ENCODE data around the gene KIAA1671.
A peak's percentile ranks its signal among the peaks of the same experiment; 100 is the strongest.

The KIAA1671 gene

DNA sequence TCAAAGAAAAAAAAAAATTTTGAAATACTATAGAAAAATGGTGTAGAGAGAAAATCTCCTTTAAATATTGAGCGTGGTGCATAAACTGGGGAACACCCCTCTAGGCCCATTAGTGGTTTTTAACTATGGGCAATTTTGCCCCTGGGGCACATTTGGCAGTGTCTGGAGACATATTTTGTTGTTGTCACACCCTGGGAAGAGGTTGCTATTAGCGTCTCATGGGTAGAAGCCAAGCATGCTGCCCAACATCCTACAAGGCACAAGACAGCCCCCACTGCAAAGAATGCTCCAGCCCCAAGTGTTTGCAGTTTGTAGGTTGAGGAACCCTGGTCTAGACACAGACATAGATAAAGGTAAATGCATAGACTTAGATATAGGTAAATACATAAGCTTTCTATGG is 92.6 kb downstream of the KIAA1671 start:
- DNase-seq: no peak

DNA sequence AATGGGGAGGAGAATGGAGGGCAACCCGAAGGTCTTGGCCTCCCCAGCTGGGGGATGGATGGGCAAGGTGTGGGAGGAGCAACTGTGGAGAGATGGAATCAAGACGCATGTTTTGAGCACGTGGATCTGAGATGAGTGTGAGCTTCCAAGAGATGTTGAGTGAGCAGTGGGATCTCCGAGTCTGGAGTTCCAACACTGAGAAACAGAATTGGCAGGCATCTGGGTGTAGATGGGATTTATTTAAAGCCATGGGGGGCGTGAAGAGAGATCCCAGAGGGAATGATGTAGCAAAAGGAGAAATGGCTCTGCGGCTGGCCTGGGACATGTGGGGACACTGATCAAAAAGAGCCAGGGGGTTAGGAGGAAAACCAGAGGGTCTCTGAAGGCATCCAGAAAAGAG is 95.6 kb downstream of the KIAA1671 start:
- no peak for DNase-seq

DNA sequence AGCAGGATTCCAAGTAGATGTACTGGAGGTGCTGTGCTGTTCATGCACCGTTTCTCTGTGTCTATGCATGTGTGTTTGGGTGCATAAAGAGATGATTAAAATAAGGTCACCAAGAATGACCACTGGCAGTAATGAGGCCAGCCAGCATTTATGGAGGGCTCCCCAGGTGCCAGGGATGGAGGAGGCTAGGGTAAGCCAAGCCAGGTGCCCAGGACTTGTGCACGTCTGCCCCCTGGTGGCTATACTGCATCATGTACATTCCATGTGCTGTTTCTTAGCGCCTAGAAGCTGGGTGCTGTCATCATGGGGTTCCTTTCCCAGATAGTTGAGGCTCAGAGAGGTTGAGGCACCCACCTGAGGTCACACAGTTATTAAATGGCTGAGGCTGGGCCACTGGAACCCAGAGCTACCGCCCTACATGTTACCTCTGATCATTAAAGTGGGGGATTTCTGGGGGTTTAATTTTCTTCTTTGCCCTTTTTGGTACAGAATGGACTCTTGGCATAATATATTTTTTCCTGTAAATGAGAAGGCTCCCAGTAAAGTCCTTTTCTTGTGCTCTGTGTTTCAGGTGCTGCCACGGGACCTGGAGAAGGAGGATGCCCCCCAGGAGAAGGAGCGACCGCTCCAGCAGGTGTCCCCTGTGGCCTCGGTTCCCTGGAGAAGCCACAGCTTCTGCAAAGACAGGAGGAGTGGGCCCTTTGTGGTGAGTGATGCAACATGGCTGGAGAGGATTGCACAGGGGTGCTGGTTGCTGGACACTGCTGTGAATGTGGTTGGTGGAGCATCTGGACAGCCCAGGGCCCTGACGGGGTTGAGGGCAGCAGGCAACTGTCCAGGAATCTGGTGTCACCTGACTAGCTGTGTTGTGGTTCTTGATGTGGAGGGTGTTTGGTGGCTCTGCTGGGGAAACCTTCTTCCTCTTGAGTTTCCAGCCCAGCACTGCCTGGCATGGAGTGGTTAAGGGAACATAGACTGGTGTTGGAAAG is 96.4 kb downstream of the KIAA1671 start:
- DNase-seq: peak; percentile 73 to 84 (median 80)

DNA sequence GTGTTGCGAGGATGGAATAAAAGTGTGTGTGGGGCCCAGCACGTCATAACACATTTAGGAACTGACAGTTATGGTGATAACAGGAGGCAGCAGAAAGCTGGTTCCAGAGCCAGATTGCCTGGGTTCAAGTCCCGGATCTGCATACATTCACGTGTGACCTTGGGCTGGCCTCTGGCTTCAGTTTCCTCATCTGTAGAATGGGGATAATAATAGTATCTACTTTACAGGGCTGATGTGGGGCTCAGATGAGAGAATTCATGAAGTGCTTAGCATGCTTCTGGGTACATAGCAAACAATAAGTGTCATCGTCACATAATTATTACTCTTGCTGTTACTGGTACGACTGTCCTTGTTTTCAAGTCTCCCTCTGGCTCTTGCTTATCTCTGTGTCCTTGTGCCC is 97.3 kb downstream of the KIAA1671 start:
- no peak for DNase-seq

DNA sequence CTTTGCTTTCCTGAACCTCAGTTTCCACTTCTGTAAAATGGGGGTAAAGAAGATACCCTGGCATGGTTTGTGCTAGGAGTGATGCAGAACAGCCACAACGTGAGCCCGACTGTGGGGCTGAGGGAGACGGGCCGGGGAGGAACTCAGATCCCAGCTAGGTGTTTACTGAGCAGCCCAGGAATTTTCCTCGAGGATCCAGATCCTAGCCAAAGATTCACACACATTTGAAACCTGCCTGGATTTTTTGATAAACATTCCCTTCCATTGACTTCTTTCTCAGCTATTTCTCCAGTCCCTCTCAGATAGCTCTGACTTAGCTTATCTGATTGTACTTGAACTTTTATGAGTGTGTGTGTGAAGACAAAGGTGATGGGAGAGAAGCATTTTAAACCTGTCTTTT is 98.0 kb downstream of the KIAA1671 start:
- DNase-seq: no peak

DNA sequence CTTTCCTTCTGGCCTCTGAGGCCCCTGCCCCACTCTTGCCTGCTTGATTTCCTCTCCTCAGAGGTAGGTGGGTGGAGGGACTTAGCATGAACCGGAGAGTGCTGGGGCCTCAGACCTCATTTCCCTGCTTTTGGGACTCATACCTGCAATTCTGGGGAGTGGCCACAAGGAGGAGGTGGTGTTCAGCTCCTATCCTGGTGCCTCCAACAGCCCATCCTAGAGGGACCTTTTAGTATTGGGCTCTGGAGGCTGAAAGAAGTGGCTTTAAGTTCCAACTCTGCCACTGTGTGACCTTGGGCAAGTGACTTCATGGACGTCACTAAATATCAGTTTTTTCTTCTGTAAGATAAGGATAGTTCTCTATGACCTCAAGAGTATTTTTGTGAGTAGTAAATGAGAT is 98.6 kb downstream of the KIAA1671 start:
- no peak for DNase-seq

DNA sequence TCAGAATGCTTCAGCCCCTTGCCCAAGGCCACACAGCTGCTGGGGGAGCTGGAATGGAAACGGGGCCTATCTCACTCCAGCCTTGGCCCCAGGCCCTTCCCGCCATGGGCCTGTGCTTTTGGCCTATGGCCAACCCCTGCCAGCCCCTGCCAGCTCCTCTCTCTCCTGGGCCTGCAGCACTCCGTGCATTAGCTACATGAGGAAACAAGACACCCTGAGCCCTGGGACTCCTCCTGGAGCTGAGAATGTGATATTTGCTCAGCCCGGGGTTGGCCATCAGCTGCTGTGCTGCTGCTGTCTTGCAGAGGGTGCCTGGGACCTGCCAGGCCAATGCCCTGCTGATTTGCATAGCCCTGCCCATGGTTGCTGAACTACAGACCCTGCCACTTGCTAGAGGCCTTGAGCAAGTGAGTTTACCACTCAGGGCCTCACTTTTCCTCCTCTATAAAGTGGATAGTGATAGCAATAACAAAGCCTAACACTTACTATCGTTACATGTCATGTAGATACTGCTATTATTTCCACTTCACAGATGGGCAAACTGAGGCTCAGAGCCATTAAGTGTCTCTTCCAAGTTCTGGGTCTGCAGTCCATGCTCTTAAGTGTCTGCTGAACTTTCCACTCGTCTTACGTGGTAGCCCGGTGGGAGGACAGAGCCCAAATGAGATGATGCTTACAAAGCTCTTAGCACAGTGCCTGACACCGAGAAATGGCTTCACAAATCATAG is 99.6 kb downstream of the KIAA1671 start:
- no peak for DNase-seq

DNA sequence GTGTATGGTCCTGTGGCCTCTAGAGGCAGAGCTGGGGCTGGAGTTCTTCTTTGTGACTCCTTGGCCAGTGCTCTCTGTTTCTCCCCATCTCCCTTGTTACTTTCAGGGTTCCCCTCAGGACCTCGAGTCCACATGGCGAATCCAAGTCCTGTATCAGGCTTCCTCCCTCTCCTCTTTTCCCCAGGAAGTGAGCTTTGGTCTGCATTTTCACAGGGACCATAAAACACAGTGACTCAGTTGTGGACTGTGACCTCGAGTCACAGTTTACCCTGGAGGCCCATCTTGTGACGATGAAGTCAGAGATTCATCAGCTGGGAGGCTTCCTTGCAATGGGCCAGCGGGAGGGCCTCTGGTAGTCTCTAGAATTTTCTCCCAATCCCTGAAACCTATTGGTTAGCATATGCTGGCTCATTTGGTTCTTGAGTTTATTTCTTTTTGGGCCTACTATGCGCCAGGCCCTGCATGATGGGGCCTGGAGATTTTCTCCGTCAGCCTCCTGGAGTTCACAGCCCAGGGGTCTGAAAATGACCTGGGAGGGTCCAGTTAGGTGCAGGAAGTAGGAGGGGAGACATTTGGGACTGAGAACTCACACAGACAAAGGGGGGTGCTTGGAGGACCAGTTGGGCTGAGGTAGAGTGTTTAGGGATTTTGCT is 100.8 kb downstream of the KIAA1671 start:
- peak; percentile 24 to 55 (median 45) for DNase-seq

DNA sequence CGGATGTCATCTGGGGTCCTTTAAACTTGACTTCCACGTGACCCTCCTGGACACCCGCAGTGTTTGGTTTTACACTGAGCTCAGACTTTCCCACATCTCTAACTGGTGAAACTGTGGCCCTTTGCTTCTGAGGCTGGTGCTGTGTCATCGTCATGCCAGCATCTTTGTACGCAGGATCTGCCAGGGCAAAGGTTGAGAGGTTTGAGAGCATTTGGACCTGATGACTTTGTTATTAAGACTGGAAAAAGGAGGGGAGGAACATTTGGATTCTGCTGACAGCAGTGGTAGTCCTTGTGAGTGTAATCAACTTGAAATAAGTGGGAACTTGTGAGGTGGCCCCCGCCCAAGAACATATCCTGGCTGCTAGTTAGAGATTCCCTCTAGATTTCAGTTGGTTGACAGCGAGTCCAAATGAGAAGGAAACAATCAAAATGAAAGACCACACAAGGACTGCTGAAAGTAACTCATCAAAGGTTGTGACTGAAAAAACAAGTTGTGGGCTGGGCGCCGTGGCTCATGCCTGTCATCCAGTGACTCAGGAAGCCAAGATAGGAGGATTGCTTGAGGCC is 102.5 kb downstream of the KIAA1671 start:
- DNase-seq: no peak

DNA sequence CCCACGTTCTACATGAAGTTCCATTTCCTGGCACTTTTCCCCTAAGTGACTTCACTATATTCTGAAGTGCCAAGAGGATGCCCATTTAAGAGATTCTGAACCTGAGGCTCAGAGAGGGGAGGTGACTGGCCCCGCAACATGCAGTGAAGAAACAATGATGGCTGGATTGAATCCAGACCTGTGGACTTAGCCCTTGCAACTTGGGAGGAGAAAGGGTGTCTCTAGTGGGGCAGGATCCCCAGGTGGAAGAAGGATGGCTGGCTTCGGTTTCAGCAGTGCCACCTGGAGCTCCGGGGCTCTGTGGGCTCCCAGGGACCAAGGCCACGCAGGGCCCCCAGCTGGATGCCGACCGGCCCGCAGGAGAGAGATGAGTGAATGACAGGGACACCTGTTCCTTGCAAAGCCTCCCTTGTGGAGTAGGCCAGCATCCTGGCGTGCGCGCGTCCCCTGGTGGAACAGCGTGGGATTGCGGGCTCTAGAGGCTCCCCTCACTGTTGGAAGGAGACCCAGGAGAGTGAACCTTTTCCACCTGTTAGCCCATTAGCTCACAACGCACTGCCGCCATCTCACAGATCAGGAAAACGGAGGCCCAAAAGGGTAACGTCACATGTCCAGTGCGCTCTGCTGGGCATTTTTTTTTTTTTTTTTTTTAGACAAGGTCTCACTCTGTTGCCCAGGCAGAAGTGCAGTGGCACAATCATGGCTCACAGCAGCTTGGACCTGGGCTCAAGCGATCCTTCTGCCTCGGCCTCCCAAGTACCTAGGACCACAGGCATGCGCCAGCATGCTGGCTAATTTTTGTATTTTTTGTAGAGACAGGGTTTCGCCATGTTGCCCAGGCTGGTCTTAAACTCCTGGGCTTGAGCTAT is 104.7 kb downstream of the KIAA1671 start:
- peak; percentile 49 to 75 (median 65) for DNase-seq

DNA sequence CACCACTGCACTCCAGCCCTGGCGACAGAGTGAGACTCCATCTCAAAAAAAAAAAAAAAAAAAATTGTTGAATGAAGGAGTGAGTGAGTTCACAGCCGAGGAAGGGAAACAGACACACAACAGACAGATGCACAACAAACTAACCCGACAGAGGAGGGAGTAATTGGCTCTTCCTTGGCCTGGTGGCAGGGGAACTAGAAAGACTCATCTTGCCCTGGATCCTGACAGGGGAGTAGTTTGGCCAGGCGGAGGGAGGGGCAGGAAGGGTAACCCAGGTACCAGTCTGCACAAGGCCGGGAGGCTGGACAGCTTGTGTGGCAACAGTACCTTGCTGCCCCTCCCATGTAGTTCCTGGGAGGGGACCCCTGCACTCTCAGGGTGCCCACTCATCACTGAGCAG is 106.9 kb downstream of the KIAA1671 start:
- no peak for DNase-seq

DNA sequence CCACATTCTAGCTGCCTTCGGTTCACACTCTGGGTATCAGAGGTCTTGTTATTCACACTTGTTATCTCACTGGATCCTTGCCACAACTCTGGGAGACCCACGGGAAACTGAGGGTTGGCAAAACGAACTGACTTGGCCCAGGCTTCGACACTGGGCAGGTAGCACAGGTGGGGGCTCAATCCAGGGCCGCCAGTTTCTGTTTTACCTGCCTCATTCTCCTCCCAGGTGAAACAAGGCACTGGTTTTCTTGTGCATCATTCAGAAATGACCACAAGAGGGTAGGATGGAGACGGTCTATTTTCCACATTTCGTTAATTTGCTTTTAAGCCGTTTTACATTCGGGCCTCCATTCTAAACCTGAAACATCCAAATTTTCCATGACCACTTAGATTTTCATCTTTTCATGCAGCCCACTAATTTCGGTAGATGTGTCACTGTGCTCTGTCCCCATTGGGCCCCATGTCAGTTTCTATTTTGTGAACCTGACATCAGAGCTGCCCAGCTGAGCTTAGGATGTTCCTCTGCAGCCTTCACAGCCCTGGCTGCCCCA is 108.1 kb downstream of the KIAA1671 start:
- DNase-seq: no peak

DNA sequence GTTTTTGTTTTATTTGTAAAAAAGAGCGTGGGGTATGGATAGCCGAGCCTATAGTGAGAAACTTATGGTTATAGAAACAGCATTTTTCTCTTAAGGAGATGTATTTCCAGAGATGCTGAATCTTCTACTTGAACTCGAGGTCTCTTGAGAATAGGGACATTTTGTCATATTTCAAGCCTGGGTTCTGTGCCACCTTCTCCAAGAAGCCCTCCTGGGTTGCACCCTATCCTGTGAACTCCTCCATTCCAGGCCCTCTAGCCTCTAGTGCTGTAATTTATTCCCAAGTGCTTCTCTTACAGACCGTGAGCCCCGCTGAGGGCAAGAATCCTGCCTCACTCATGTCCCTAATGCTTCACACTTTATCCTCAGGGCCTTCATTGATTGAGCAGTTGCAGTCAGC is 108.6 kb downstream of the KIAA1671 start:
- DNase-seq: no peak

DNA sequence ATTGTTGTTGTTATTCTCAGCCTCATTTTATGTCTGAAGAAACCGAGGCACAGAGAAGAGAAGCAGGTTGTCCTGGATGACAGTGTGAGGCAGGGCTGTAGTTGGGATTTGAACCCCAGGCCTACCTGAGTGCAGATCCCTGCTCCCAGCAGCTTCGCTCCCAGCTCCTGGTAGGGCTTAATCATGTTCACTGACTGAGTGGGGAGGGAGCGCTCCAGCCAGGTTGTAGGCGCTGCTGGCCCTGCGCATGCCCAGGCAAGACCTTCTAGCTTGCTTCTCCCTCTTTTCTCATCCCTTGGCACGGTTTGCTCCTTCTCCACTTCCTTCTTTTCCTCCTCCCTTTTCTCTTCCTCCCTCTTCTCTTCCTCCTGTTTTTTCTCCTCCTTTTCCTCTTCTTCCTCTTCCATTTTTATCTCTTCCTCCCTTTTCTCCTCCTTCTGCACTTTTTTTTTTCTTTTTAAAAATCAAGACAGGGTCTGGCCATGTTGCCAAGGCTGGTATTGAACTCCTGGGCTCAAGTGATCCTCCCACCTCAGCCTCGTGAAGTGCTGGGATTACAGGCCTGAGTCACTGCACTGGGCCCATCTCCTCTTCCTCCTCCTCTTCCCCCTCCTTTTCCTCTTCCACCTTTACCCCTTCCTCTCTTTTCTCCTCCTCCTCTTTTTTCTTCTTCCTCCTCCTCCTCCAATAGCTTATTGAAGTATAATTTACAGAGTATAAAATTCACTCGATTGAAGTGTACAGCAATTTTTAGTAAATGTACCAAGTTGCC is 109.3 kb downstream of the KIAA1671 start:
- DNase-seq: no peak

DNA sequence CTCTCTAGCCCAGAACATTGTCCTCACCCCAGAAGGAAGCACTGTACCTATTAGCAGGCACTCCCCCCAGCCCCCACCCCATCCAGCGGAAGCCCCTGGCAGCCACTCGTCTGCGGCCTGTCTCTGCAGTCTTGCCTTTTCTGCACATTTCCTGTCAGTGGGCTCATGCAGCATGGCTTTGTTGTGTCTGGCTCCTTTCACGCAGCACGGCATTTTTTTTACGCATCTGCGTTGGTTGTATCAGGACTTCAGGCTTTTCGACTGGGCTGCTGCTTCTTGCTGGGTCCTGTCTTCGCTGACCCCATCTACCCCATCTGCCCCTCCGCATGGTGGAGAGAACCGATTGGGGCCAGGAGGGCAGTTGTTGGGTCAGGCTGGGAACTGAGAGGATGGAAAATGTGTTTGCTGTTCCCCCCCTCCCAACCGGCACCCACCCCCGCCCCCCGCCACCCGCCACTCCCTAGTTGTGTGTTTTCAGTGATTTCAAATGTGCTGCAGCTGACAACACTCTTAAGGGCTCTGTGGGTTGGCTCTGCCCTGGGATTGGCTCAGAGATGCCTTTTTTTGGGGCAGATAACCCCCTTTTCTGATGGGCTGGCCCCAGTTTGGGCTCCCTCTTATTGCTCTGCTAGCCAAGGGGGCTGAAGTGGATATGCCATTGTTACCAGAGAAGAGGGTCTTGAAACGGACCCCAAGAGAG is 110.0 kb downstream of the KIAA1671 start:
- DNase-seq: no peak

DNA sequence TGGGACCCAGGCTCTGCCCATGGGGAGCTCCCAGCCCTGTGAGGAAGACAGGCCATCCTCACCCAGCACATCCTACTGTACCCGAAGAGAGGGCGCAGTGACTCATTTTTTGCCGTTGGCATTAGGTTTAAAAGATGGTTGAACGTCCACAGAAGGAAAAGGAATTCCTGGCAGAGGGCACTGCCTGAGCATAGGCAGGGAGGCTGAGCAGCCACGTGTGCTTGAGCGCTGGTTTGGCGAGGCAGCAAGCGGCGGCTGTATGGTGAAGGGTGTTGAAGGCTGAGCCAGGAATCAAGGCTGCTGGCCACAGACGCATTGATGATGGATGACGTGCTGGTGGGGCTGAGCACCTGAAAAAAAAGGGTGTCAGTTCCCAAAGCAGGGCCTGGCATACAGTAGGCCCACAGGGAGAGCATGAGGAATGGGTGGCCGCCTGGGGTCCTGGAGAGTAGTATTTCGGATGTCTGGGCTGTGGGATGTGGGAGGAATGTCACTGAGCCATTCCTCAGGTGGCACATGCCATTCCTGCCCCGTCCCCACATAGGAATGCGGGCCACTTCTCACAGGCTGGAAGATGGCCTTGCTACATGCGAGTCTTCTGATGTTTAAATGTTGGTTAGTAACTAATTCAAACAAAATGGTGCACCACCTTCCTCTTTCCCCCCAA is 112.5 kb downstream of the KIAA1671 start:
- DNase-seq: no peak

DNA sequence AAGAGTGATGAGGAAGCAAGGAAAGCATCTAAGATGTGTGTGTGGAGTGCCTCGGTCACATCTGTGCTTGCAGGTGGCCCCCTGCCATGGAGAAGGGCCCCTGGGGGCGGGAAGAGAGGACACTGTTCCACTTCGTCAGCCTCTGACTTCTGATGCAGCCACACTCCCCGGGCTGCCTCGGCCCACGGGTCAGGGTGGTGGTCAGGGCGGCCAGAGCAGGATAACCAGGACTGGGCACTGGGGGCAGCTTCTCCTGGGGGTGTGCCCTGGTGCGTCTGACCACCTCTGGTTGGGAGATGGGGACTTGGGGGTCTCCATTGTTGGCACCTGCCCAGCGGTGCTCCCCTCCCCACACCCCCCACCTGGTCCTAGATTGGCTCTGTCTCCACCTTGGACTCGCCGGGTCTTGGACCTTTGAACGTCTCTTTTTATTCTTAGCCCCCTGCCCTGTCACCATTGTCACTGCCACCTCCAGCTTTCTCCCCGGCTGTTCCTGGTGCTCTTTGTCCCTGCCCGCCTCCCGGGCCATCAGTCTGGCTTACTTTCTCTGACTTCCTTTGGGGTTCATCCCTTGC is 114.4 kb downstream of the KIAA1671 start:
- no peak for DNase-seq

DNA sequence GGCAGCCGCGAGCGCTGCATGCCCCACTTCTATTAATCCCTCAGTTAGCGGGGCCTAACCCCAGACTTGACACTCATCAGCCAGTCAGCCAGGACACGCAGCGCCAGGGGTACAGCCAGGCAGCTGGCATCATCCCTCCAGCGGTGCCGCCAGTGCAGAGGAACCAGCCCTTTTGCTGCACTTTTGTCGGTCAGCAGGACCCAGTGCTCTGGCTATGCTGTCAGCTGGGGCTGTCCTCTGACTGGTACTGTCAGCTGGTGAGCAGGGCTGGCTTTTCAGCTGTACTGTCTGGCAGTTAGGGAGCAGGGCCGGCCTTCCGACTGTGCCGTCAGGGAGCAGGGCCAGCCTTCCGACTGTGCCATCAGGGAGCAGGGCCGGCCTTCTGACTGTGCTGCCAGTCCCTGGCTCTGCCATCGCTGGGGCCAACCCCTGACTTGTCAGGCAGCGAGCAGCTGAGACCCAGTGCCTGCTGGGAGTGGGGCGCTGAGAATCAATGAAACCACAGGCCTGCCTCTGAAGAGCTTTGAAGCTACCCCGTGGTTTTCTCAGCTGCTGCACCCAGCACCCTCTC is 115.4 kb downstream of the KIAA1671 start:
- DNase-seq: no peak

DNA sequence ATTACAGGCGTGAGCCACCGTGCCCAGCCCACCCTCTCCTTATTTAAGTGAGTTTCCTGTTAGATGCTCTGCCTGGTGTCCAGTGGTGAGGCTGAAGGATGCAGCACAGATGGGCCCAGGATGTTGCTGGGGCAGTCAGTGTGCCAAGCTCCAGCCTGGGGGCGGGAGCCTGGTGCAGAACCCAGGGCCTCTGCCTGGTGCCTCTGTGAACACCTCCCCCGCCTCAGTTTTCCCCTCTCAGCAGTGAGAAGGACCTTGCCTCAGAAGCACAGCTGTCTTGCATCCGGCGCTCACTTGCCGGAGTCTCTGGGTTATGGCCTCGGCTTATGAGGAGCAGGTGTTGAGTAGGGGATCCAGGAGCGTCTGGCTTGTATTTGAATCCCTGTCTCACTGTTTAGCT is 116.2 kb downstream of the KIAA1671 start:
- DNase-seq: no peak

All from suppressor macrophage (primary cell).